Measurements from ENCODE around the gene LMO1. TPM values are rescaled to one million over a fixed set of nuclear protein-coding genes. Genes with fewer than 3 reads are reported as not detected.

Gene LMO1
- polyA plus RNA-seq, 3 donors, result not detected

DNA sequence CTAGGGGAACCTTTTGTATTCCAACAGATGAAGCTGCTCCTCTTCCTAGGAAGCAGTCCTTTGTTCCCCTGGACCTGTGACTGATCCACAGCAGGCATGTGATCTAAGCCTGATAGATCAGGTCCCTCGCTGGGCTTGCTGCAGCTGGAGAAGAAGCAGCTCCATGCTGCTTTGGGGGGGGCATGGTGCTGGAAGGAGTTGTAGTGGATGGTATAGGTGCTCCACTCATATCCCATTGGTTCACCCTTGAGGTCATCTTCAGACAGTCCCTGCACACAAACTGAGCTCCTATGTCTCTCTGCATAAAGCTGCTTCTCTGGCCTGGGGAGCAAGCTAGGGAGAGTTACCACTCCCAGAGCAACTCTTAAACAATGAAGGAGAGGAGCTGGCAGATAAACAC is 85.4 kb downstream of the LMO1 start:
- Mint-ChIP-seq H3K4me3 (no peak overlapping the region), H3K36me3 (no peaks in the 10 kb centered on the region), H3K27me3 (ENCODE audit: low read depth in 3 of 3) (peaks cover 9 to 29% (median 14%) of the 10 kb centered on the region in 3 donors), H3K27ac (no peak overlapping the region), H3K4me1 (no peaks in the 10 kb centered on the region), H3K9me3 (no peaks in the 10 kb centered on the region)
- TF ChIP-seq, protein P1, sequence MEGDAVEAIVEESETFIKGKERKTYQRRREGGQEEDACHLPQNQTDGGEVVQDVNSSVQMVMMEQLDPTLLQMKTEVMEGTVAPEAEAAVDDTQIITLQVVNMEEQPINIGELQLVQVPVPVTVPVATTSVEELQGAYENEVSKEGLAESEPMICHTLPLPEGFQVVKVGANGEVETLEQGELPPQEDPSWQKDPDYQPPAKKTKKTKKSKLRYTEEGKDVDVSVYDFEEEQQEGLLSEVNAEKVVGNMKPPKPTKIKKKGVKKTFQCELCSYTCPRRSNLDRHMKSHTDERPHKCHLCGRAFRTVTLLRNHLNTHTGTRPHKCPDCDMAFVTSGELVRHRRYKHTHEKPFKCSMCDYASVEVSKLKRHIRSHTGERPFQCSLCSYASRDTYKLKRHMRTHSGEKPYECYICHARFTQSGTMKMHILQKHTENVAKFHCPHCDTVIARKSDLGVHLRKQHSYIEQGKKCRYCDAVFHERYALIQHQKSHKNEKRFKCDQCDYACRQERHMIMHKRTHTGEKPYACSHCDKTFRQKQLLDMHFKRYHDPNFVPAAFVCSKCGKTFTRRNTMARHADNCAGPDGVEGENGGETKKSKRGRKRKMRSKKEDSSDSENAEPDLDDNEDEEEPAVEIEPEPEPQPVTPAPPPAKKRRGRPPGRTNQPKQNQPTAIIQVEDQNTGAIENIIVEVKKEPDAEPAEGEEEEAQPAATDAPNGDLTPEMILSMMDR (IDR thresholded peaks at IDR 0.05), result no peak
- no peaks in the 10 kb centered on the region for H3K4me1 ChIP-seq (ENCODE audit: control insufficient read depth in 1 of 2, insufficient read depth in 2 of 2, low read length in 2 of 2)
- H3K79me2 ChIP-seq (ENCODE audit: insufficient read depth, low read length), result no peaks in the 10 kb centered on the region
- DNase-seq, result no peak
- no peaks in the 10 kb centered on the region for H3K9me3 ChIP-seq (replicated peaks in 1 of 2; ENCODE audit: control insufficient read depth in 1 of 2, insufficient read depth in 1 of 2, low read length in 2 of 2)
- no peak overlapping the region for H3K4me3 ChIP-seq (replicated peaks in 1 of 3; ENCODE audit: low read depth in 2 of 3, low read length in 3 of 3)
- H3K9ac ChIP-seq (ENCODE audit: insufficient read depth, low read length, poor library complexity, severe bottlenecking), result no peak overlapping the region
- no CpG with 5 or more reads among the region's 1 CpG for WGBS (ENCODE audit: insufficient coverage)
- H3K36me3 ChIP-seq (replicated peaks in 1 of 2; ENCODE audit: control insufficient read depth in 1 of 2, insufficient read depth in 2 of 2, low read length in 2 of 2), result no peaks in the 10 kb centered on the region
- no peak overlapping the region for H3K27ac ChIP-seq (ENCODE audit: low read depth in 1 of 2, low read length in 2 of 2)
- H3K27me3 ChIP-seq (ENCODE audit: control insufficient read depth in 2 of 2, insufficient read depth in 2 of 2, low read length in 2 of 2), result peaks cover 0 to 11% of the 10 kb centered on the region in 2 donors
- no peak overlapping the region for H2AFZ ChIP-seq (ENCODE audit: insufficient read depth, low read depth, low read length, poor library complexity, severe bottlenecking)
- H3K4me2 ChIP-seq (replicated peaks; ENCODE audit: extremely low read depth, low read length, poor library complexity, severe bottlenecking), result no peak overlapping the region
- intact Hi-C loops (cut with micrococcal nuclease), result no loop called here
- no peaks in the 10 kb centered on the region for H4K20me1 ChIP-seq (ENCODE audit: insufficient read depth, low read length)

DNA sequence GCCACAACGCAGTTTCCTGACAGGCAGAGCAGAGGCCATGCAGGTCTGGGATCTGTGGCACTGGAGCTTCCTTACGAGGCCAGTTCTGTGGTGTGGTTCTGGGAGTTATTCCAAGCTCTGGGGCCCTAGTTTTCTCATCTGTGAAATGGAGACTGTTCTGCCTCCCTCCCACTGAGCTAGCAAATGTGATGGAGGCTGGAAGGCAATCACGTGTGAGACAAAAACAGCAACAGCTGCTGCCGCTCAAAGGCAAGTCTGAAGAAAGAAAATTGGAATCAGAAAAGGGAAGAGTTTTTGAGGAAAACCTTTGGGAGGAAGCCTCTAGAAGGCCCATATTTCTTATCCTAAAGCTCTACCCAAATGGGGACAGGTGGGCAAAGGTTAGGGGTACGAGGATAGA is 86.5 kb downstream of the LMO1 start:
- Histone ChIP-seq H3K4me3 (replicated peaks in 1 of 3; ENCODE audit: low read depth in 2 of 3, low read length in 3 of 3) (no peak overlapping the region), H2AFZ (ENCODE audit: insufficient read depth, low read depth, low read length, poor library complexity, severe bottlenecking) (no peak overlapping the region), H3K36me3 (replicated peaks in 1 of 2; ENCODE audit: control insufficient read depth in 1 of 2, insufficient read depth in 2 of 2, low read length in 2 of 2) (no peaks in the 10 kb centered on the region), H3K27ac (ENCODE audit: low read depth in 1 of 2, low read length in 2 of 2) (no peak overlapping the region), H3K9me3 (replicated peaks in 1 of 2; ENCODE audit: control insufficient read depth in 1 of 2, insufficient read depth in 1 of 2, low read length in 2 of 2) (no peaks in the 10 kb centered on the region), H4K20me1 (ENCODE audit: insufficient read depth, low read length) (no peaks in the 10 kb centered on the region), H3K9ac (ENCODE audit: insufficient read depth, low read length, poor library complexity, severe bottlenecking) (no peak overlapping the region), H3K27me3 (ENCODE audit: control insufficient read depth in 2 of 2, insufficient read depth in 2 of 2, low read length in 2 of 2) (peaks cover 0 to 7% of the 10 kb centered on the region in 2 donors), H3K79me2 (ENCODE audit: insufficient read depth, low read length) (no peaks in the 10 kb centered on the region), H3K4me1 (ENCODE audit: control insufficient read depth in 1 of 2, insufficient read depth in 2 of 2, low read length in 2 of 2) (no peaks in the 10 kb centered on the region), H3K4me2 (replicated peaks; ENCODE audit: extremely low read depth, low read length, poor library complexity, severe bottlenecking) (no peak overlapping the region)
- Mint-ChIP-seq H3K27ac (no peak overlapping the region), H3K36me3 (no peaks in the 10 kb centered on the region), H3K9me3 (peaks cover 0 to 2% (median 0%) of the 10 kb centered on the region in 7 donors), H3K4me1 (no peaks in the 10 kb centered on the region), H3K27me3 (ENCODE audit: low read depth in 3 of 3) (peaks cover 14 to 31% (median 16%) of the 10 kb centered on the region in 3 donors), H3K4me3 (peak overlapping the region in 1 of 2 donors; percentile 17)
- TF ChIP-seq, protein P1 (IDR thresholded peaks at IDR 0.05), result no peak
- DNase-seq, result no peak
- intact Hi-C loops (cut with micrococcal nuclease), result no loop called here
- WGBS (ENCODE audit: insufficient coverage), result 55% methylated on average over 2 of the region's 5 CpGs

Other genes starting within 250 kb of the LMO1 start
- not detected for gene TUB, start 182.7 kb downstream of the LMO1 start, polyA plus RNA-seq
- gene RIC3, start 94.9 kb downstream of the LMO1 start, polyA plus RNA-seq, result under 1 TPM in 1 of 3 donors, not detected in 2; 0.17 TPM

Data from CD14-positive monocyte (primary cell).